Mesothelial cell of epicardium (in vitro differentiated cells): ENCODE data around the gene NUCB2. TPM values are rescaled to one million over a fixed set of nuclear protein-coding genes. Genes with fewer than 3 reads are reported as not detected.

Experiments
- DNase-seq, 2 experiments: peaks; one replicate each; pipeline ENCODE4 v3.0.0; 2021; ENCODE audit warnings: low spot score in 2 of 2; ENCODE audit not compliant: unreplicated experiment in 2 of 2
- H3K27ac Mint-ChIP-seq: 2 replicates; pipeline ENCODE4 v1.8.0; 2021; ENCODE audit warnings: mixed read lengths
- H3K27me3 Mint-ChIP-seq: 2 replicates; pipeline ENCODE4 v1.8.0; 2021; ENCODE audit warnings: low read depth, mixed read lengths
- H3K36me3 Mint-ChIP-seq: 2 replicates; pipeline ENCODE4 v1.8.0; 2021; ENCODE audit warnings: mixed read lengths
- H3K4me1 Mint-ChIP-seq: 2 replicates; pipeline ENCODE4 v1.8.0; 2021; ENCODE audit warnings: mixed read lengths
- H3K4me3 Mint-ChIP-seq: 2 replicates; pipeline ENCODE4 v1.8.0; 2021; ENCODE audit warnings: mild to moderate bottlenecking, moderate library complexity, mixed read lengths
- H3K9me3 Mint-ChIP-seq: 2 replicates; pipeline ENCODE4 v1.8.0; 2021; ENCODE audit warnings: mixed read lengths
- total RNA-seq: library from RNA; stranded (reverse); gene quantifications from 3 replicates; pipeline ENCODE4 v1.2.1, GENCODE V29; 2021
- TF ChIP-seq, protein P1 (sequence below): fragments of 200-600 bp; sonication (generic); IDR thresholded peaks from one replicate; pipeline ENCODE4 v1.5.0; 2021; ENCODE audit warnings: antibody characterized with exemption; ENCODE audit not compliant: unreplicated experiment

NUCB2 gene
- total RNA-seq, 1 donor from 2014 or later: 49.2 TPM

DNA sequence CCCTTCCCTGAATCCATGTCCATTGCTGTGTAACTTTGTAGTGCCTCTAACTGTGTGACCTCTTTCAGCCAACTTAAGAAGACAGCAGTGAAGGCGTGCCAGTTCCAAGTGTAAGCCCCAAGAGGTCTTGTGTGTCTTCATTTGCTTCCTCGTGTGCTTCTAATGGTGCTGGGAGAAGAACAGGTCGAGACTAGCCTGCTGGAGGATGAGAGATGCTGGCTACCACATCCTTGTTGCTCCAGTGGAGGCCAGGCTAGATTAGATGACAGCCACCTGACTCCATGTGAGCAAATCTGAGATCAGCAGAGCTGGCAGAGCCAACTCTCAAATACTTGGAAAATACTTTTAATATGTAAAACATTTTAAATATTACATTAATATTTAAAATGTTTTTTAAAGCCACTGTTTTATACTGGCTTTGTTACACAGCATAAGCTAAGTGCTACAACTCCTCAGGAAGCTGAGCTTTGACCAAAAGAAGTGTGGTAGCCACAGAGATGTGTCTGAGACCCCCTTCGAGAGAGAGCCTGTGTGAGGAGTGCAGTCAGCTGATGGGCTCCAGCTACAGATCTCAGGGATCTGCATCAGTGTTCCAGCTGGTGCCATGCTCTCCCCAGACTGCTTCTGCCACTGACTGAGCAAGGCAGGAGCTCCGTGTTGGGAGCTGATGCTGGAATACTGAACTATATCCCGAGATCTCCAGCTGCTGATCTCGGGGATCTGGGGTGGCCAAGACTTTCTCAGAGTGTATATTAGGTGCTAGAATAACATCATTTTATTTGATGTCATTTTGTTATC lies 103.0 kb downstream of the NUCB2 start:
- H3K27ac Mint-ChIP-seq: no peak overlapping the region
- H3K27me3 Mint-ChIP-seq: peaks cover 2% of the 10 kb centered on the region
- H3K4me1 Mint-ChIP-seq: no peaks in the 10 kb centered on the region

DNA sequence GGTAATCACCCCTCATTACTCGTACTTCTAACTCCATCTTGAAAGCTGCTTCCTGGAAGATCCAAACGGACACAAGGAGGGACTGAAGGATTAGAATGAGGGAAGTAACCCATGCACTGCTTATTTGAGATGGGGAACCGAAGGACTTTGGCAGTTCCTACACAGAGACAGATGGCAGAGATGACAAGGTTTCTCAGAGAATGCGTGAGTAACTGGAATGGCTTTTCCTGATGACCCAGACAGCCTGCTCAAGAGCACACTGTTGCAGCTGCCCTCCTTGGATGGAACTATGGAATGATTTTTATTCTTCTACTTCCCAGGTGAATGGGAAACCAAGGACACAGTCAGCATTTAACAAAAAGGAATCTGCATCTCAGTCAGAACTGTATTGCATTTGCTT lies 104.6 kb downstream of the NUCB2 start:
- TF ChIP-seq, protein P1, sequence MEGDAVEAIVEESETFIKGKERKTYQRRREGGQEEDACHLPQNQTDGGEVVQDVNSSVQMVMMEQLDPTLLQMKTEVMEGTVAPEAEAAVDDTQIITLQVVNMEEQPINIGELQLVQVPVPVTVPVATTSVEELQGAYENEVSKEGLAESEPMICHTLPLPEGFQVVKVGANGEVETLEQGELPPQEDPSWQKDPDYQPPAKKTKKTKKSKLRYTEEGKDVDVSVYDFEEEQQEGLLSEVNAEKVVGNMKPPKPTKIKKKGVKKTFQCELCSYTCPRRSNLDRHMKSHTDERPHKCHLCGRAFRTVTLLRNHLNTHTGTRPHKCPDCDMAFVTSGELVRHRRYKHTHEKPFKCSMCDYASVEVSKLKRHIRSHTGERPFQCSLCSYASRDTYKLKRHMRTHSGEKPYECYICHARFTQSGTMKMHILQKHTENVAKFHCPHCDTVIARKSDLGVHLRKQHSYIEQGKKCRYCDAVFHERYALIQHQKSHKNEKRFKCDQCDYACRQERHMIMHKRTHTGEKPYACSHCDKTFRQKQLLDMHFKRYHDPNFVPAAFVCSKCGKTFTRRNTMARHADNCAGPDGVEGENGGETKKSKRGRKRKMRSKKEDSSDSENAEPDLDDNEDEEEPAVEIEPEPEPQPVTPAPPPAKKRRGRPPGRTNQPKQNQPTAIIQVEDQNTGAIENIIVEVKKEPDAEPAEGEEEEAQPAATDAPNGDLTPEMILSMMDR: no peak
- H3K4me3 Mint-ChIP-seq: no peak overlapping the region
- DNase-seq: no peak
- H3K36me3 Mint-ChIP-seq: peaks cover 21% of the 10 kb centered on the region
- peaks cover 9% of the 10 kb centered on the region for H3K27me3 Mint-ChIP-seq
- peaks cover 14% of the 10 kb centered on the region for H3K9me3 Mint-ChIP-seq
- H3K4me1 Mint-ChIP-seq: no peaks in the 10 kb centered on the region
- H3K27ac Mint-ChIP-seq: no peak overlapping the region

More for the DNA sequence above, 103.0 kb downstream of the NUCB2 start:
- peaks cover 20% of the 10 kb centered on the region for H3K9me3 Mint-ChIP-seq
- no peak for DNase-seq
- TF ChIP-seq, protein P1: no peak
- no peak overlapping the region for H3K4me3 Mint-ChIP-seq
- peaks cover 28% of the 10 kb centered on the region for H3K36me3 Mint-ChIP-seq

Other genes starting within 250 kb of the NUCB2 start
- 929 to 970 TPM (median 934 TPM) in 3 replicates for gene RPS13, start 199.1 kb upstream of the NUCB2 start, total RNA-seq
- 71.3 to 77.1 TPM (median 74.0 TPM) in 3 replicates for gene PIK3C2A, start 68.8 kb upstream of the NUCB2 start, total RNA-seq
- 4.8 to 5.6 TPM (median 4.9 TPM) in 3 replicates for gene NCR3LG1, start 75.1 kb downstream of the NUCB2 start, total RNA-seq
- gene KCNJ11, start 111.9 kb downstream of the NUCB2 start, total RNA-seq: 2.0 to 3.0 TPM (median 2.1 TPM) in 3 replicates
- gene ABCC8, start 200.1 kb downstream of the NUCB2 start, total RNA-seq: not detected in 3 replicates